Esophagus squamous epithelium (tissue), 5 donors: Measurements from ENCODE around the gene IMMT. TPM values are rescaled to one million over a fixed set of nuclear protein-coding genes. Genes with fewer than 3 reads are reported as not detected.

ENCODE experiments used
- DNase-seq: peaks from one replicate; lab custom pipeline; 2025; lab: John Stamatoyannopoulos, UW
- H3K27ac ChIP-seq, 4 donors: fragments of 200-600 bp; sonication (generic); one replicate each; pipeline ENCODE4 v1.5.1; 2016 to 2019; ENCODE audit warnings: mild to moderate bottlenecking in 1 of 4
- H3K27me3 ChIP-seq, 4 donors: fragments of 200-600 bp; sonication (generic); 1 replicate in 3 of 4; 2 replicates in 1 of 4; pipeline versions ENCODE4 v1.5.1 to v1.6.0; 2017 to 2021; ENCODE audit warnings: antibody characterized with exemption in 1 of 4
- H3K36me3 ChIP-seq, 3 donors: fragments of 200-600 bp; sonication (generic); one replicate each; pipeline ENCODE4 v1.5.1; 2016 to 2019
- H3K4me1 ChIP-seq, 3 donors: fragments of 200-600 bp; sonication (generic); one replicate each; pipeline ENCODE4 v1.5.1; 2017 to 2019
- H3K4me3 ChIP-seq, 4 donors: fragments of 200-600 bp; sonication (generic); 1 replicate in 3 of 4; 2 replicates in 1 of 4; pipeline ENCODE4 v1.5.1; 2016 to 2019; ENCODE audit warnings: mild to moderate bottlenecking in 2 of 4, moderate library complexity in 1 of 4
- H3K9me3 ChIP-seq, 3 donors: fragments of 200-600 bp; sonication (generic); one replicate each; pipeline ENCODE4 v1.5.1; 2016 to 2019
- CTCF ChIP-seq, 6 experiments: fragments of 450-650 bp in 4 of 6; fragments of 200-600 bp in 2 of 6; sonication (generic) in 2 of 6; IDR thresholded peaks; one replicate each; pipeline ENCODE4 v1.5.1; 2016 to 2019; ENCODE audit warnings: antibody characterized with exemption in 6 of 6, mild to moderate bottlenecking in 4 of 6, moderate library complexity in 4 of 6
- POLR2A ChIP-seq, 4 donors: fragments of 450-650 bp; IDR thresholded peaks; one replicate each; pipeline ENCODE4 v1.6.1; 2017; ENCODE audit warnings: antibody characterized with exemption in 4 of 4, mild to moderate bottlenecking in 4 of 4, moderate library complexity in 3 of 4
- WGBS, 2 donors: methylation state at CpG; one replicate each; pipeline ENCODE4 v1.1.5; 2018; 5-methylcytosine and 5-hydroxymethylcytosine counted together
- intact Hi-C: fragments of 100-400 bp; cut with DNase I; formaldehyde crosslinking; loops from one replicate; pipeline ENCODE4 v1.15.0; 2022
- total RNA-seq, 4 donors: library from RNA; depleted of rRNA; stranded (reverse); fragments of >200 nt; gene quantifications; one replicate each; pipeline ENCODE4 v1.1.0, GENCODE V29; 2016
- donor health status: DM: yes; HTN: yes; CAD: no.

Gene IMMT
- total RNA-seq, 4 donors from 2014 or later: 40.1 to 55.1 (median 49.0) TPM

GRCh38 chr2:86134709-86135108 is 60.6 kb downstream of the IMMT start:
- intact Hi-C loops: no loop called here
- TF ChIP-seq CTCF (IDR thresholded peaks at IDR 0.05): no peak
- DNase-seq: no peak
- Histone ChIP-seq H3K4me3 (no peak overlapping the region), H3K27me3 (no peaks in the 10 kb centered on the region), H3K4me1 (no peaks in the 10 kb centered on the region), H3K27ac (no peak overlapping the region), H3K36me3 (peaks cover 23 to 100% (median 62%) of the 10 kb centered on the region in 3 donors), H3K9me3 (no peaks in the 10 kb centered on the region)
- 93% methylated on average over 4 of the region's 4 CpGs for WGBS, 2 donors

GRCh38 chr2:86124683-86125082 is 70.6 kb downstream of the IMMT start:
- no peaks in the 10 kb centered on the region for H3K9me3 ChIP-seq
- TF ChIP-seq POLR2A (IDR thresholded peaks at IDR 0.05) (no peak), CTCF (IDR thresholded peaks at IDR 0.05) (no peak)
- H3K27me3 ChIP-seq: no peaks in the 10 kb centered on the region
- DNase-seq: no peak
- intact Hi-C loops: no loop called here
- no peak overlapping the region for H3K4me3 ChIP-seq
- 76 to 77% methylated on average over 5 of the region's 5 CpGs for WGBS, 2 donors
- H3K4me1 ChIP-seq: no peaks in the 10 kb centered on the region
- H3K36me3 ChIP-seq: peaks cover 15 to 100% (median 70%) of the 10 kb centered on the region in 3 donors
- no peak overlapping the region for H3K27ac ChIP-seq

- intact Hi-C loops: no loop called here
- Histone ChIP-seq H3K4me3 (no peak overlapping the region), H3K36me3 (peaks cover 15 to 100% (median 75%) of the 10 kb centered on the region in 3 donors), H3K9me3 (no peaks in the 10 kb centered on the region), H3K4me1 (no peaks in the 10 kb centered on the region), H3K27me3 (no peaks in the 10 kb centered on the region), H3K27ac (no peak overlapping the region)
- TF ChIP-seq CTCF (IDR thresholded peaks at IDR 0.05): no peak
- no peak for TF ChIP-seq POLR2A (IDR thresholded peaks at IDR 0.05)
- DNase-seq: no peak
- WGBS, 2 donors: 77 to 96% methylated on average over 5 of the region's 5 CpGs
These were observed 71.8 kb downstream of the IMMT start for GRCh38 chr2:86123328-86123925.

- H3K36me3 ChIP-seq: peaks cover 0 to 100% (median 60%) of the 10 kb centered on the region in 3 donors
- TF ChIP-seq CTCF (IDR thresholded peaks at IDR 0.05) (no peak), POLR2A (IDR thresholded peaks at IDR 0.05) (no peak)
- H3K9me3 ChIP-seq: no peaks in the 10 kb centered on the region
- no peak overlapping the region for H3K4me3 ChIP-seq
- intact Hi-C loops: no loop called here
- no peak for DNase-seq
- H3K27me3 ChIP-seq: no peaks in the 10 kb centered on the region
- no peak overlapping the region for H3K27ac ChIP-seq
- WGBS, 2 donors: 94 to 100% methylated on average over 2 of the region's 2 CpGs
- peaks cover 0 to 4% (median 0%) of the 10 kb centered on the region in 3 donors for H3K4me1 ChIP-seq
These were observed 77.1 kb downstream of the IMMT start for GRCh38 chr2:86118130-86118529.

- Histone ChIP-seq H3K36me3 (peaks cover 7 to 50% (median 8%) of the 10 kb centered on the region in 3 donors), H3K9me3 (no peaks in the 10 kb centered on the region), H3K27me3 (no peaks in the 10 kb centered on the region), H3K4me1 (peaks cover 11 to 41% (median 15%) of the 10 kb centered on the region in 3 donors), H3K27ac (peak overlapping the region in 3 of 4 donors; percentile 67 to 91 (median 88)), H3K4me3 (peak overlapping the region; percentile 69 to 96 (median 85))
- no peak for DNase-seq
- no peak for TF ChIP-seq POLR2A (IDR thresholded peaks at IDR 0.05)
- intact Hi-C loops: no loop called here
- WGBS, 2 donors: 7 to 9% methylated on average over 5 of the region's 5 CpGs
These were observed 88.2 kb downstream of the IMMT start for GRCh38 chr2:86107031-86107430.
